ENCODE measurements around the gene DNAJC5. TPM values are rescaled to one million over a fixed set of nuclear protein-coding genes. Genes with fewer than 3 reads are reported as not detected.

DNAJC5 gene
- total and polyA plus RNA-seq, 2 donors (not counting 1 experiment from before 2014, with no cell fraction given): 12.2 to 33.3 TPM

- Histone ChIP-seq H3K27ac (ENCODE audit: low read length in 2 of 2) (peak overlapping the region; percentile 57 to 85), H3K4me3 (ENCODE audit: control extremely low read depth in 1 of 5, extremely low read depth in 1 of 5, insufficient read depth in 1 of 5, low read depth in 2 of 5, low read length in 4 of 5) (peak overlapping the region; percentile 16 to 91 (median 84)), H3K4me1 (ENCODE audit: control insufficient read depth in 2 of 2, insufficient read depth in 2 of 2, low read length in 2 of 2) (peaks cover 46 to 56% of the 10 kb centered on the region in 2 donors), H3K27me3 (replicated peaks in 1 of 4; ENCODE audit: control extremely low read depth in 1 of 4, control insufficient read depth in 3 of 4, insufficient read depth in 4 of 4, low read length in 3 of 4) (no peaks in the 10 kb centered on the region), H4K20me1 (ENCODE audit: control insufficient read depth, insufficient read depth, low read length, poor library complexity, severe bottlenecking) (peaks cover 55% of the 10 kb centered on the region), H3K9me3 (ENCODE audit: control extremely low read depth in 1 of 3, control insufficient read depth in 2 of 3, insufficient read depth in 1 of 3, low read length in 2 of 3) (no peaks in the 10 kb centered on the region), H2AFZ (ENCODE audit: insufficient read depth, low read depth, low read length, poor library complexity, severe bottlenecking) (peak overlapping the region; percentile 98), H3K36me3 (replicated peaks in 1 of 2; ENCODE audit: control extremely low read depth in 1 of 2, control insufficient read depth in 1 of 2, extremely low read depth in 1 of 2, insufficient read depth in 2 of 2, low read length in 1 of 2) (no peaks in the 10 kb centered on the region), H3K9ac (ENCODE audit: low read length) (peak overlapping the region; percentile 93), H3K4me2 (replicated peaks; ENCODE audit: low read depth, low read length, poor library complexity, severe bottlenecking) (peak overlapping the region; percentile 81), H3K79me2 (ENCODE audit: control insufficient read depth, insufficient read depth, low read length) (peaks cover 58% of the 10 kb centered on the region)
- WGBS (ENCODE audit: insufficient coverage): 2% methylated on average over 31 of the region's 31 CpGs
- Mint-ChIP-seq H3K27me3 (no peaks in the 10 kb centered on the region), H3K4me3 (peak overlapping the region; percentile 90), H3K27ac (peak overlapping the region; percentile 90), H3K4me1 (peaks cover 41% of the 10 kb centered on the region), H3K9me3 (ENCODE audit: insufficient read depth) (no peaks in the 10 kb centered on the region)
- DNase-seq: no peak
- intact Hi-C loops (cut with micrococcal nuclease): loop anchor here (1.0 to 5.0 kb wide), 3 partner anchors 46 to 418 kb away; partner anchors contain the start of genes PTK6 and RGS19
- TF ChIP-seq EZH2 (IDR thresholded peaks at IDR 0.05; ENCODE audit: borderline replicate concordance, insufficient read depth, low read depth, low read length, poor library complexity, severe bottlenecking): no peak
- TF ChIP-seq CTCF (IDR thresholded peaks at IDR 0.05): peak; percentile 27
- ATAC-seq (ENCODE audit: low read depth): peak; percentile 25
- ChIA-PET POLR2A (interaction anchor here (0.6 to 1.7 kb wide), 3 partner anchors 14 to 61 kb away, joined by 3 to 7 read pairs (median 3); partner anchors contain the start of genes DNAJC5, PRPF6 and SAMD10), CTCF (interaction anchor here (0.7 to 1.2 kb wide), 5 partner anchors 13 to 169 kb away, joined by 3 to 4 read pairs (median 4); no protein-coding TSS in a partner anchor)
These were observed 60.4 kb downstream of the DNAJC5 start for GRCh38 chr20:63955281-63955826.

Data from B cell (primary cell).